T1000 (cell line): Measurements from ENCODE around the gene IGLL5.

ENCODE experiments used
- DNase-seq: peaks from one replicate; lab custom pipeline; 2025; ENCODE audit warnings: mixed read lengths; lab: John Stamatoyannopoulos, UW

Gene IGLL5

GRCh38 chr22:22927196-22927887 is 39.7 kb downstream of the IGLL5 start:
- no peak for DNase-seq

DNA sequence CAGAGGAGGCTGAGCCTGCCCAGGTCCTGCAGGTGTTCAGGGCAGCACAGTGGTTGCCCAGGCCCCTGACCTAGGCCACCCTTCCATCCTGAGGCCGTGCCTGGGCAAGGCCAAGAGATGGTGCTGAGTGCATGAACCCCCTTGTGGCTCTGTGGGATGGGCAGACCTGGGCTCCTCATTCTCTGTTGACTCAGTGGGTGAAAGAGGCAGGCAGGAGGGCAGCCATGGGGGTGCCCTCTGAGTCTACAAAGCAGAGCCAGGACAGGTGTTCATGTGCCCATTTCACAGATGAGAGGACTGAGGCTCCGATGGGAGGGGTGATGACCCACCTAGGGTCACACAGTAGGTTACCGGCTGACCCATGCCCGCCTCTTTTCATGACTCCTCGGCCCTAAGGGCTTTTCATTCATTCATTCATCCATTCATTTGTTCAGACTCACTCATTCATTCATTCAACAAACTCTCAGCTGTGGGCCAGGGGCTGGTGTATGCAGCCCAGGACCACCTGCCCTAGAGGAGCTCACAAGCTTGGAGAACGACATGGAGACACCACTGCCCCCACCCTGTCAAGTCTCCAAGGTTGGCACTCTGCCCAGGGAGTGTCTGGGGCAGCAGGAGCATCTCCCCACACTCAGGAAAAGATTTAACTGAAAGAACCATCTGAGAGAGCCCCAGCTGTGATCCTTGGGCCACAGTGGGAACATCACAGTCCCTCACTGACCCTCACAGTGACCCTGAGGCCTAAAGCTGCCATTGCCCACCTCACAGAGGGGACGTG is 40.5 kb downstream of the IGLL5 start:
- DNase-seq = no peak

GRCh38 chr22:22928666-22929380 is 41.2 kb downstream of the IGLL5 start:
- DNase-seq = no peak

DNA sequence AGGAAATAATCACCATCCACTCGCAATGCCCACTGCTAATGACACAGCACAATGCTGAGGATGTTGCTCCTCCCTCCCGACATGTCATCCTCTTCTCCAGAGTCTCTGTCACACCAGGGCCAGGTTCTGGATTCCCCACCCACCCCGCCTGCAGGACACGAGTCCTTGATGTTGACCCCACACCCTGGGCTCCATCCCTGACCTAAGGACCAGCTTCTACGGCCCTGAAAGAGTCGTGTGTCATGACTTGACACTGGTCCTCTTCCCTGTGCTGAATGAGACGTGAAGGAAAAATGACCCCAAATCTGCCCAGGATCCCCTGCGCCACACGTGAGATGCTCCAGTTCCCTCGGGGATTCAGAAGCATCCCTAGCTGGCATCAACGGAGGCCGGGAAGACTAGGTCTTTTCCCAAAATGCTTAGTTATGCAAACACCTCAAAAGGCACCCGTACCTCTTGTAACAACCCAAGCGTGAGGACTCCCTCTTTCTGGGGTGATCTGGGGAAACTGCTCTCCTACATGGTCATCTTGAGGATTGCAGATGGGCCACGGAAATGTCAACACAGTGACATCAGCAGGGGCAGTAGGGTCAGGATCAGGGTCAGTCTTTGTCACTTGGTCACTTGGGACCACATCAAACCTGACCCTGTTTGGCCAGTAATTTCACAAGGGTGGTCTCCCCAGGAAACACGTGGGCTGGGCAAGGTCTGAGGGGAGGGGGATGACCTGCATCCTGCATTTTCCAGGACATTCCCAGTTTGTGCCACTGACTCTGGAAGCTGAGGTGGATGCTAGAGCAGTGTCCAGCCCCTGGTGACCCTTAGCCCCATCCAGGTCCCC is 42.0 kb downstream of the IGLL5 start:
- DNase-seq = no peak

DNA sequence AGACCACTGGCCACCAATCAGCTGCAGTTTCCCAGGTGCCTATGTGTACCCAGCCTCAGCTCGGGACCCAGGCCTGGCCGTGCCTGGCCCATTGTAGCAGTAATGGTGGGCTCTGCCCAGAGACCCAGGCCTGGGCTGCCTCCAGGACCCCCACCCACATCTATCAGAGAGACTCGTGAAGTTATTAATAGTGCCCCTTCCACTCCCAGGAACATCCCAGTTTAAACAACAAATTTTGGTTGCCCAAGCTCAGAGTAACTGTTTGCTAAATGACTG is 42.5 kb downstream of the IGLL5 start:
- DNase-seq = no peak

DNA sequence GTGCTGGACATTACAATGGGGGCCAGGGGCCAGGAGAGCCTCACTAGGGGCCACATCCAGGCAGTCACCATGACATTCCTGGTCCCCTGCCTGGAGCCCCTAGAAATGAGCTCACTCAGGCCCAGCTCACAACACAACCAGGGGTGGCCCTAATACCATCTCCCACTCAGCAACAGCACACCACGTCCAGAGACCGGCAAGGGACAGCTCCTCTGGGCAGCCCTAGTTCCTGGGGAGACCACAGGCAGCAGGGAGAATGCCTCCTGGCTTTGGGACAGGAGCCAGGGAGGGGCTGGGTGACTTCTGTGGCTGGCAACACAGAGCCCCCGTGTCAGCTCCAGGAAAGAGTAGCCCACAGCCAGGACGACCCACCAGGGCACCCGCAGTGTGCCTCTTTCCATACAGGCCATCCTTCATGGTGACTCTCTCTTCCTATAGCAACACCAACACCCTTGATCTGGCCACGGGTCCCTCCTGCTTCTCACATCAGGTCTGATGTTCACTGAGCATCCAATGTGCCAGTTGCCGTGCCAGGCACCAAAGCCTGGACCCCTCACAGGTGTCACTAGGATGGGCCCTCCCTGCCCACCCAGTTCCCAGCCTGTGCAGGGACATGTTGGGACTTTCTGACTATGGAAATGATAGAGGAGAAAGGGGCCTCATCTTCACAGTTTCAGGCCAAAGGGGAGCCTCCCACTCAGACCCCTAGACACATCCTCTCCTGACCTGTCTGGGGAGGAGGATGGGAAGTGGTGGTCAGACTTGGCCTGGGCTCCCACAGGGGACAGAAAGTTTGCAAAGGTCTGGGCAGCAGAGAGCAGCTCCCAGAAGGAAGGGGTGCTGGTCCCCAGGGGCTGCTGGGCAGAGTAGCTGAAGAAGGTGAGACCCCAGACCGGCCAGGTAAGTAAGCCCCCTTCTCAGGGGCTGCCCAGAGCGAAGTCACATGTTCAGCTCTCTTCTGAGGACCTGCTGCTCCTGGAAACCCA is 43.2 kb downstream of the IGLL5 start:
- no peak for DNase-seq

DNA sequence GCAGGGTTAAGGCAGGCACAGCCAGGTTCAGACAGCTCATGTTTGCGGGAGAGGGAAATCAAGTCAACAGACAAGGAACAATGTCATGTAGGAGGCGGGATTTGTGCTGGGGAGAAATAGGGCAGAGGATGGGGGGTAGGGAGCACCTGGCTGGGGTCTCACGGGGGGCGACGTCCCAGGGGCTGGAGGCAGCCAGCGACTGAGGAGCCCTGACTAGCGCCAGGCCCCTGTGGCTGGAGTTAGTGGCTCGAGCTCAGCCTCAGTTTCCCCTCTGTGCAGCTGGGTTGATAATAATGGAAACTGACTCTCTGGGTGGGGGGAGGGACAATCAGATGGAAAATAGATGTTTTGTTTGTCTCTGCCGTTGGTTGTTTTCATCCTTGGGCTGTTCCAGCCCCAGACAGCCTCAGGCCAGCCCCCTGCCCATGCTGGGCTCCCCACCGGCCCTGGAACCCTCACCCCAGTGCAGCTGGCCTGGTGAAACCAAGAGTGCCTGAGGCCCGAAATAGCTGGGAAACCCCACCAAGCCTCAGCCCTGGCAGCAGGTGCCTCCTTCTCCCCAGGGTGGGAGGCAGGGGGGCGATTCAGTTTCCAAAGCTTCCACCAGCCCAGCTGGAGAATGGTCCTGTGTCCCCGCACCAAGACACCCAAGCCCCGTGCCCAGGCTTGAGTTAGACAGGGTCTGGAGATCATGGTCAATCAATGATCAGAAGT is 44.1 kb downstream of the IGLL5 start:
- no peak for DNase-seq

- no peak for DNase-seq
Observed at GRCh38 chr22:22932512-22932941, 44.9 kb downstream of the IGLL5 start.

DNA sequence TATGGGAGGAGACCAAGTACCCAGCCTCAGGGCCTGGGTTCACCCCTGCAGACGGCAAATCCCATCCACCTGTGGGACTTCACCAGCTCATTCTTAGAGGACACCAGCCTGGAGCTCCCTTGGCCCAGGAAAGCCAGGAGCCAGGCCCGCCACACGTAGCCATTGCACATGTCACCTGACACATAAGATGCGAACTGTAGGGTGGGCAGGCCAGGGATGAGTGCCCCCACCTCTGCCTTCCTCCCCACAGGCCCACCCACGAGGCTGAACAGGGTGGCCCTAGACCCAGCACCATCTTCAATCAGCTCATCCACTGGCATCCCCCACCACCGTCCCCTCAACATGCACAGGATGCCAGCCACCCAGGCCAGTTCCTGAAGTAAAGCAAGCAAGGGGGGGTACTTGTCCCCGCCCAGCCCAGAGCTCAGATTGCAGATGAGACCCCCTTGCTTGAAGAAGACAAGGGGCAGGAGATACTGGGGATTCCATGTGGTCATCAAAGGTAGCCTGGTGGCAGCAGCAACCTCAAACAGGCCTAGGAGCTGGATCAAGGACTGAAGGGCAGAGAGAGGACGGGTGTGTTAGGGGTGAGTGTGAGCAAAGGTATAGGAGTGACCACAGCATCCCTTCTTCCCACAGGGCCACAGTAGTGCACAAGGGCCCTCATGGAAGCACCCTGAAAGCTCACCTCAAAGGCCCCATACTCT is 45.6 kb downstream of the IGLL5 start:
- DNase-seq = no peak

- no peak for DNase-seq
Observed at GRCh38 chr22:22933807-22934542, 46.4 kb downstream of the IGLL5 start.

DNA sequence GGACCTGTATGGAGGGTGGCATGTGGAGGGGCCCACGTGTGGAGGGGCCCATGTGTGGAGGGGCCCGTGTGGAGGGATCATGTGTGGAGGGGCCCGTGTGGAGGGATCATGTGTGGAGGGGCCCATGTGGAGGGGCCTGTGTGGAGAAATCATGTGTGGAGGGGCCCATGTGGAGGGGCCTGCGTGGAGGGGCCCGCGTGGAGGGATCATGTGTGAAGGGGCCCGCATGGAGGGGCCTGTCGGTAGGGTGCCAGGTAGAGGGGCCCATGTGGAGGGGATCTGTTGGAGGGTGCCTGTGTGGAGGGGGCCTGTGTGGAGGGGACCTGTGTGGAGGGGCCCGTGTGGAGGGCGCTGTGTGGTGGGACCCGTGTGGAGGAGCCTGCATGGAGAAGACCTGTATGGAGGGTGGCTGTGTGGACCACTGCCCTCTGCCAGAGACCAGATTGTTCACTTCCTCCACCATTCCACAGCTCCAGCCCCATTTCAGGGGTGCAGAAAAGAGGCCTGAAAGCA is 47.0 kb downstream of the IGLL5 start:
- DNase-seq = no peak

- DNase-seq = no peak
Observed at GRCh38 chr22:22935056-22935545, 47.5 kb downstream of the IGLL5 start.

DNA sequence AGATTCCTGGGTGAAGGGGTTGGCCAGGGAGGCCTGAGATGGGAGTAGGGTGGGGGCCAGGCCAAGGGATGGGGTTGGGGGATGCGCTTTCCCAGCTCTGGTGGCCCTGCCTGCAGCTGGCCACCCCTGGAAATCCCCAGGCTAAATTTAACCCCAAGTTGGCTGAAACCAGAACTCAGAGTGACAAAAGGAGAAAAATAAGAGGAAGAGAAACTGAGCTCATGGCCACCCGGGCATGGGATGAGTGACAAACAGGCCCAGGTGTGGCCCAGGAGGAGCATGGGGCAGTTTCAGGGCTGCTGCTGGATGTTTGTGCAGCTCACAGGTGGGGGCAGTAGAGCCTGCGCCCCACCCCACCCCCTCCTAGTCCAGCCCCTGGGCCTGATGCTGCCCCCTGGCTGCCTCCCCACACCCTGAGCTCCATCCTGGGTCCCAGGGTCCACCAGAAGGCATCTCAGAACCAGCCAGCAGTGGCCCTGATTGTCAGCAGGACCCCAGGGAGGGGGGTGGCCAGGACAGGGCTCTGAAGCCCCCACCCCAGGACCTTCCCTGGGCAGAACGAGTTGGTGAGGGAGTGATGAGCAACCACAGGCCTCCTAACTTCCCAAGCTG is 48.0 kb downstream of the IGLL5 start:
- DNase-seq = no peak

DNA sequence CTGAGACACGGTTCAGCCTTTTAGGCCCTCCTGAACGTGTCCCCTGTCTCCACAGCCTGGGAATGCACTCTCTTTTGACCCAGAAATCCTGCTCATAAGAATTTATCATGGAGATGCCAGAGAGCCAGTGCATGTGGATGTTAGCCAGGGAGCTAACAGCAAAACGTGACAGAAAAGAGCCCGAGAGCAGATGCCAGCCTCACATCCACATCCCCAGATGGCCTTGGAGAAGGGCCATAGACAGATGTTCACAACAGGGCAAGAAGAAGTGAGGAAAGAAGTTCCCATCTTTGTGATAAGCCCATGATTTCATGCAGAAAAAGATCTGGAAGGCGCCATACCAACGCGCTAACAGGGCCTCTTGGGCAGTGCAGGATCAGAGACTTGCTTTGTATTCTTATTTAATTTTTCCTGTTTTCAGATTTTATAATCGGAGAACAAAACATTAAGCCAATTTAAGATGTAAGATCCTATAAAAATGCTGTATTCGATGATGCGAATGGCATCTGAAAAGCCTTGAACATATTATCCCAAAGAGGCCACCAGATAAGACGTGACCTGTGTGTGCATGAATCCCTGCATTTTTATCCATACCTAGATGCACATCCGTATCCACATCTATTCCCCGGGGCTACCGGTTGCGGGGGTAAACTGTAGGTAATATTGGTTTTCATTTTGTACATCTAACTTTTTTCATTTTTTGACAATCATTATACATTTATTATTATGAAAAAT is 48.7 kb downstream of the IGLL5 start:
- no peak for DNase-seq

- no peak for DNase-seq
Observed at GRCh38 chr22:22936915-22937656, 49.5 kb downstream of the IGLL5 start.

GRCh38 chr22:22937894-22938480 is 50.4 kb downstream of the IGLL5 start:
- no peak for DNase-seq
